Tibial artery (tissue), 4 donors: ENCODE results near the gene MTCP1.

Experiments used
- DNase-seq, 2 donors: peaks; one replicate each; pipeline ENCODE4 v3.0.0-alpha.2; 2019
- H3K27ac ChIP-seq, 2 donors: fragments of 200-600 bp; sonication (generic) in 1 of 2; 1 replicate in 1 of 2; 2 replicates in 1 of 2; pipeline ENCODE4 v1.5.1; 2018 to 2019; ENCODE audit warnings: mild to moderate bottlenecking in 1 of 2
- H3K27me3 ChIP-seq, 2 donors: fragments of 200-600 bp; sonication (generic) in 1 of 2; one replicate each; pipeline versions ENCODE4 v1.5.1 to v1.6.0; 2016 to 2019
- H3K36me3 ChIP-seq, 3 donors: fragments of 200-600 bp; sonication (generic) in 2 of 3; one replicate each; pipeline ENCODE4 v1.5.1; 2016 to 2019; ENCODE audit warnings: mild to moderate bottlenecking in 2 of 3
- H3K4me1 ChIP-seq, 4 donors: fragments of 200-600 bp; sonication (generic) in 2 of 4; 1 replicate in 3 of 4; 2 replicates in 1 of 4; pipeline ENCODE4 v1.5.1; 2016 to 2019
- H3K4me3 ChIP-seq, 2 donors: fragments of 200-600 bp; sonication (generic) in 1 of 2; 1 replicate in 1 of 2; 2 replicates in 1 of 2; pipeline ENCODE4 v1.5.1; 2018 to 2019; ENCODE audit warnings: mild to moderate bottlenecking in 2 of 2
- H3K9me3 ChIP-seq, 3 donors: fragments of 200-600 bp; sonication (generic) in 1 of 3; one replicate each; pipeline ENCODE4 v1.5.1; 2016 to 2019
- intact Hi-C: fragments of 100-400 bp; cut with DNase I; formaldehyde crosslinking; loops from one replicate; pipeline ENCODE4 v1.15.0; 2023; ENCODE audit warnings: low total_unique reads
- TF ChIP-seq, protein P1 (sequence below), 2 experiments: fragments of 200-600 bp in 1 of 2; fragments of 450-650 bp in 1 of 2; IDR thresholded peaks; one replicate each; pipeline ENCODE4 v1.5.1; 2017 to 2019; ENCODE audit warnings: antibody characterized with exemption in 2 of 2, mild to moderate bottlenecking in 1 of 2, moderate library complexity in 1 of 2

Gene MTCP1

DNA sequence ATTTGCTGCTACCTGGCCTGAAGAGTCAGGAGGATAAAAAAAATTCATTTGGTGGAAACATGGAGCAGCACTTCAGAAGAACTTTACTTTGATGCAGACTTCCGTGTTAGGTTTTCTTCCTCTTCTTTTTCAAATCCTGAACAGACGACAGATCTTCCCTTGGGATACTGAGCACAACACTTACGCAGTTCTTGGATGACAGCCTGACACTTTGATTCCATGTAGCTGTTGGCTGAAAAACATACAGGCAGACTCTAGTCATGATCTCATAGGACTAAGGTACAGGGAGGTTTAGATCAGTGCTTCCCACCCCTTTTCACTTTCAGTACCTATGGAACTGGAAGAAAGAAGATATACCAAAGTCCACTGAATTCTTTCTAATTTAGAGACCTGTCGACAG lies 9.2 kb downstream of the MTCP1 start:
- H3K9me3 ChIP-seq = no peaks in the 10 kb centered on the region
- no peak overlapping the region for H3K4me3 ChIP-seq
- intact Hi-C loops = no loop called here
- DNase-seq = no peak
- peaks cover 0 to 5% (median 0%) of the 10 kb centered on the region in 4 donors for H3K4me1 ChIP-seq
- peaks cover 0 to 5% (median 0%) of the 10 kb centered on the region in 3 donors for H3K36me3 ChIP-seq
- H3K27ac ChIP-seq = no peak overlapping the region
- TF ChIP-seq, protein P1, sequence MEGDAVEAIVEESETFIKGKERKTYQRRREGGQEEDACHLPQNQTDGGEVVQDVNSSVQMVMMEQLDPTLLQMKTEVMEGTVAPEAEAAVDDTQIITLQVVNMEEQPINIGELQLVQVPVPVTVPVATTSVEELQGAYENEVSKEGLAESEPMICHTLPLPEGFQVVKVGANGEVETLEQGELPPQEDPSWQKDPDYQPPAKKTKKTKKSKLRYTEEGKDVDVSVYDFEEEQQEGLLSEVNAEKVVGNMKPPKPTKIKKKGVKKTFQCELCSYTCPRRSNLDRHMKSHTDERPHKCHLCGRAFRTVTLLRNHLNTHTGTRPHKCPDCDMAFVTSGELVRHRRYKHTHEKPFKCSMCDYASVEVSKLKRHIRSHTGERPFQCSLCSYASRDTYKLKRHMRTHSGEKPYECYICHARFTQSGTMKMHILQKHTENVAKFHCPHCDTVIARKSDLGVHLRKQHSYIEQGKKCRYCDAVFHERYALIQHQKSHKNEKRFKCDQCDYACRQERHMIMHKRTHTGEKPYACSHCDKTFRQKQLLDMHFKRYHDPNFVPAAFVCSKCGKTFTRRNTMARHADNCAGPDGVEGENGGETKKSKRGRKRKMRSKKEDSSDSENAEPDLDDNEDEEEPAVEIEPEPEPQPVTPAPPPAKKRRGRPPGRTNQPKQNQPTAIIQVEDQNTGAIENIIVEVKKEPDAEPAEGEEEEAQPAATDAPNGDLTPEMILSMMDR (IDR thresholded peaks at IDR 0.05) = no peak
- H3K27me3 ChIP-seq = no peaks in the 10 kb centered on the region

DNA sequence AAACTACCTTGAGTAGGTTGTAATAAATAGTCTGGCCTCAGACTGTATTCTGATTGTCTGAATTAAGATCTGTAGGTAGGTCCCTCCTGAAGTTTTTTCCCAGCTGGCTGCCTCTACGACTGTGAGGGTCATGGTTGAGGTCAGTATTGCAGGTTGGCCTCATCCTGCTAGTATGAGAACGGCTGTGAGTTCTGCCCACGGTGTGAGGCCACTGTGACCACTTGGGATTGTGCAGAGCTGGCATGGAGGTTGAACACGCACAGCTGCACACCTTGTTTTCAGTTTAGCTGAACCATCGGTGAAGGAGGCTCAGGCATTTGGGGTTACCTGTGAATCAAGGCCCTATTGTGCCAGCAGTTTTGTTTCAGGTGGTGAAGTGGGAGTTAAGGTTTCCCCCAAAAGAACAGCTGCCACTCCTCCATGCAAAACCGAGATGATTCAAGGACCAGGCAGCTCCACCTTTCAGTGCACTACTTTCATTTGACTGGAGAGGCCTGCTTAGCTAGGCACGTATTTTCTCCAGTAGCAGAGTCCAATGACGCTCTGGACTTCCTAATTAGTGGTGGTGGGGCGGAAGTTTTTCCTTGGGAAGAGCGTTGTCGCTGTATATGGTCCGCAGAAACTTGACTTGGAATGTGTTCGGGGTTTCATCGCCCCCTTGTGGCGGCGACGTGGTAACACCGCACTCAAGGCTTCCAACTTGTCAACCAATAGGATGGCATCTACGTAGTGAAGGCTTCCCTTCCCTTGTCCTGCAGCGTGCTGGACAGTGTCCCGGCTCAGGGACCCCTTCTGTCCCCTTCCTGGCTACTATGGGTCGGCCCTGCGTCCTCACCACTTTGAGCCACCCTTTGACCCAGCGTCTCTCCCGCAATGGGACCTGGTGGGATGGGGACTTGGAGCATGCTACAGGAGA lies 13.8 kb downstream of the MTCP1 start:
- no peaks in the 10 kb centered on the region for H3K9me3 ChIP-seq
- no peaks in the 10 kb centered on the region for H3K27me3 ChIP-seq
- peak overlapping the region; percentile 6 to 22 for H3K4me3 ChIP-seq
- H3K36me3 ChIP-seq = peaks cover 0 to 5% (median 0%) of the 10 kb centered on the region in 3 donors
- H3K4me1 ChIP-seq = peaks cover 0 to 8% (median 0%) of the 10 kb centered on the region in 4 donors
- TF ChIP-seq, protein P1 (IDR thresholded peaks at IDR 0.05) = peak; percentile 58 to 71
- peak; percentile 53 to 77 for DNase-seq
- H3K27ac ChIP-seq = peak overlapping the region; percentile 21 to 61
- intact Hi-C loops = loop anchor here (5.0 kb wide), 1 partner anchor 75 kb away; no protein-coding TSS in a partner anchor

DNA sequence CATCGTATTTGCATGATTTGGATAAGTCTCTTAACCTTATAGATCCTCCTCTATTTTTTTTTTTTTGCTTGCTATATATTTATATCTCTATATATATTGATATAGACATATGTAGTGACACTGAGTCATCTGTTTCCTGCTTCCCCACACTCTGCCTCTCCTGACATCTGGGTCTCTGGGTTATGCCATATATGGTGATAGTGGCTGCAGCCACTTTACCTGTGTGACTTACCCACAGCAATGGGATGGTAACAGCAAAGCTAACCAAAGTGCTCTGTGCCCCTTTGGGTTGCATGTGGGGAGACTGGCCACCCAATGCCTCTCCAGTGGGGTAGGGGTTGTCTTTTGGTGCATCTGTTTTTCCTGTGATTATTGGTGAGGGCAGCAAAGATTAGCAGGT lies 14.5 kb downstream of the MTCP1 start:
- Histone ChIP-seq H3K4me1 (peaks cover 0 to 8% (median 0%) of the 10 kb centered on the region in 4 donors), H3K36me3 (peaks cover 0 to 5% (median 0%) of the 10 kb centered on the region in 3 donors), H3K27ac (peak overlapping the region in 1 of 2 donors; percentile 61), H3K27me3 (no peaks in the 10 kb centered on the region), H3K9me3 (no peaks in the 10 kb centered on the region), H3K4me3 (no peak overlapping the region)
- DNase-seq = no peak
- TF ChIP-seq, protein P1 (IDR thresholded peaks at IDR 0.05) = no peak
- intact Hi-C loops = loop anchor here (5.0 kb wide), 1 partner anchor 74 kb away; no protein-coding TSS in a partner anchor

DNA sequence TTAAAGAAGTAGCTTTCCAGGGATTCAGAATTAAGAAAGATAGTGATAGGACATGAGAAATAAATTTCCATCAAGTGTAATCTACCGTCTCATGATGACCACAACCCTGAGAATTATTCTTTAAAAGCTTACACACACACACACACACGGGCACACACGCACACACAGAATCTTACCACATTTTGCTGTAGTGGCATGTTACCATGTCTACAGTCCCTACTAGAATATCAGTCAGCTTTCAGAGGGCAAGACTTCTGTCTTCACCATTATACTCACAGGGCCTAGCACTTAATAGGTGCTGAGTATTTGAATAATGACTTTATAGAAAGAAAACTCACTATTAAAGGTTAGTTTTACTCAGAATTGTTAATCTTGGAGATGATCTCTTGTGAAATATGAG lies 15.4 kb downstream of the MTCP1 start:
- peaks cover 0 to 8% (median 0%) of the 10 kb centered on the region in 4 donors for H3K4me1 ChIP-seq
- H3K27me3 ChIP-seq = no peaks in the 10 kb centered on the region
- intact Hi-C loops = loop anchor here (5.0 kb wide), 1 partner anchor 73 kb away; no protein-coding TSS in a partner anchor
- DNase-seq = no peak
- H3K9me3 ChIP-seq = no peaks in the 10 kb centered on the region
- H3K27ac ChIP-seq = no peak overlapping the region
- H3K36me3 ChIP-seq = peaks cover 0 to 5% (median 0%) of the 10 kb centered on the region in 3 donors
- TF ChIP-seq, protein P1 (IDR thresholded peaks at IDR 0.05) = no peak
- no peak overlapping the region for H3K4me3 ChIP-seq

DNA sequence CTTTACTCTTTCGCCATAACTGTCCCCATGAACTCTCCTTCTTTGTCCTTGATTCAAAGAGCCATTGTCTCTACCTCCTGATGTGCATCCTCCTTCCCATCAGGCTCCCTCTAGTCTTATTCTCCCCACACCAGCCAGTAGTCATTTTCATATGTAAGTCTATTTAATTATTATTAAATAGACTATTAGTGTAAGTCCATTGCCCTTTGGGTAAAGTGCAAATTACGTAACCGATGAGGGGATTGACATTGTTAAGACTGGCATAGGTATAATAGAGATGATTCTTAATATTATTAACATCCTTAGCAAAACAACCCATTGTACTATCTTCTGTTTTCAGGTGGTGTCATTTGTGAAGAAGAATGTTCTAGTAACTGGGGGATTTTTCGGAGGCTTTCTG lies 16.7 kb downstream of the MTCP1 start:
- intact Hi-C loops = no loop called here
- no peak overlapping the region for H3K27ac ChIP-seq
- no peak for DNase-seq
- no peaks in the 10 kb centered on the region for H3K9me3 ChIP-seq
- no peak overlapping the region for H3K4me3 ChIP-seq
- TF ChIP-seq, protein P1 (IDR thresholded peaks at IDR 0.05) = no peak
- no peaks in the 10 kb centered on the region for H3K36me3 ChIP-seq
- peaks cover 0 to 8% (median 0%) of the 10 kb centered on the region in 4 donors for H3K4me1 ChIP-seq
- no peaks in the 10 kb centered on the region for H3K27me3 ChIP-seq
